Loucy (cell line): ENCODE results near the gene GOLM1.

ENCODE experiments used
- EZH2phosphoT487 ChIP-seq: fragments of 200-600 bp; IDR thresholded peaks from 2 replicates; pipeline ENCODE4 v1.6.1; 2018; ENCODE audit warnings: antibody characterized with exemption, mild to moderate bottlenecking, moderate library complexity, borderline replicate concordance
- TF ChIP-seq, protein P1 (sequence below): fragments of 200-600 bp; sonication (generic); conservative IDR thresholded peaks from 2 replicates; pipeline ENCODE4 v1.5.1; 2014; ENCODE audit warnings: mild to moderate bottlenecking, antibody characterized with exemption, low read length

- TF ChIP-seq, protein P1, sequence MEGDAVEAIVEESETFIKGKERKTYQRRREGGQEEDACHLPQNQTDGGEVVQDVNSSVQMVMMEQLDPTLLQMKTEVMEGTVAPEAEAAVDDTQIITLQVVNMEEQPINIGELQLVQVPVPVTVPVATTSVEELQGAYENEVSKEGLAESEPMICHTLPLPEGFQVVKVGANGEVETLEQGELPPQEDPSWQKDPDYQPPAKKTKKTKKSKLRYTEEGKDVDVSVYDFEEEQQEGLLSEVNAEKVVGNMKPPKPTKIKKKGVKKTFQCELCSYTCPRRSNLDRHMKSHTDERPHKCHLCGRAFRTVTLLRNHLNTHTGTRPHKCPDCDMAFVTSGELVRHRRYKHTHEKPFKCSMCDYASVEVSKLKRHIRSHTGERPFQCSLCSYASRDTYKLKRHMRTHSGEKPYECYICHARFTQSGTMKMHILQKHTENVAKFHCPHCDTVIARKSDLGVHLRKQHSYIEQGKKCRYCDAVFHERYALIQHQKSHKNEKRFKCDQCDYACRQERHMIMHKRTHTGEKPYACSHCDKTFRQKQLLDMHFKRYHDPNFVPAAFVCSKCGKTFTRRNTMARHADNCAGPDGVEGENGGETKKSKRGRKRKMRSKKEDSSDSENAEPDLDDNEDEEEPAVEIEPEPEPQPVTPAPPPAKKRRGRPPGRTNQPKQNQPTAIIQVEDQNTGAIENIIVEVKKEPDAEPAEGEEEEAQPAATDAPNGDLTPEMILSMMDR = no peak
- no peak for TF ChIP-seq EZH2phosphoT487
Measured at GRCh38 chr9:86027767-86028166, 71.6 kb downstream of the GOLM1 start.
